ENCODE measurements around the gene SIM2. TPM values are rescaled to one million over a fixed set of nuclear protein-coding genes. Genes with fewer than 3 reads are reported as not detected.
"Not testable (repeated sequence)": the region's sequence is repeated elsewhere in the genome, so short reads cannot be mapped to it uniquely, and the experiment has no call there.

Gene SIM2
- total RNA-seq: 1 to 10 TPM in 3 of 4 donors, under 1 TPM in 1; 1.00 to 9.3 (median 4.1) TPM

- Histone ChIP-seq H3K4me3 (peak within 1 kb of the TSS; percentile 57 to 65 (median 60)), H3K9me3 (no peaks in the 10 kb centered on the region), H3K4me1 (peaks cover 17 to 29% of the 10 kb centered on the region in 2 donors), H3K27me3 (peaks cover 34 to 98% (median 96%) of the 10 kb centered on the region in 3 donors), H3K36me3 (no peaks in the 10 kb centered on the region), H3K27ac (peak within 1 kb of the TSS in 3 of 4 donors; percentile 72 to 82 (median 76))
- in situ Hi-C loops (cut with MboI; ENCODE audit: low sequenced_read_pairs in 4 of 4) (no loop called here), intact Hi-C loops (cut with DNase I; ENCODE audit: low total_unique reads) (no loop called here)
- peak; percentile 62 to 80 for TF ChIP-seq POLR2A (IDR thresholded peaks at IDR 0.05)
- no peak for TF ChIP-seq CTCF (IDR thresholded peaks at IDR 0.05 in 4 of 5, conservative IDR thresholded peaks at IDR 0.05 in 1 of 5)
- peak in 1 of 2 donors; percentile 35 for DNase-seq
- ATAC-seq: peak; percentile 43 to 50
Observed at GRCh38 chr21:36698981-36699545, at the start of gene SIM2. SIM2 (plus strand) TSS chr21:36699115; CDS start chr21:36699747, 632 bp downstream.

GRCh38 chr21:36654324-36654723 is 44.6 kb upstream of the SIM2 start:
- ATAC-seq (no peak), DNase-seq (no peak)
- Histone ChIP-seq H3K4me3 (no peak overlapping the region), H3K4me1 (no peaks in the 10 kb centered on the region), H3K36me3 (no peaks in the 10 kb centered on the region), H3K27me3 (peaks cover 0 to 10% (median 6%) of the 10 kb centered on the region in 3 donors), H3K27ac (no peak overlapping the region), H3K9me3 (no peaks in the 10 kb centered on the region)
- in situ Hi-C loops (cut with MboI; ENCODE audit: low sequenced_read_pairs in 4 of 4) (no loop called here), intact Hi-C loops (cut with DNase I; ENCODE audit: low total_unique reads) (no loop called here)
- TF ChIP-seq CTCF (IDR thresholded peaks at IDR 0.05 in 4 of 5, conservative IDR thresholded peaks at IDR 0.05 in 1 of 5) (no peak), POLR2A (IDR thresholded peaks at IDR 0.05) (no peak)

GRCh38 chr21:36654796-36655325 is 44.1 kb upstream of the SIM2 start:
- ATAC-seq (no peak), DNase-seq (no peak)
- TF ChIP-seq POLR2A (IDR thresholded peaks at IDR 0.05) (no peak), CTCF (IDR thresholded peaks at IDR 0.05 in 4 of 5, conservative IDR thresholded peaks at IDR 0.05 in 1 of 5) (no peak)
- Histone ChIP-seq H3K9me3 (no peaks in the 10 kb centered on the region), H3K4me3 (no peak overlapping the region), H3K27me3 (peaks cover 0 to 6% (median 5%) of the 10 kb centered on the region in 3 donors), H3K4me1 (no peaks in the 10 kb centered on the region), H3K27ac (no peak overlapping the region), H3K36me3 (no peaks in the 10 kb centered on the region)
- in situ Hi-C loops (cut with MboI; ENCODE audit: low sequenced_read_pairs in 4 of 4) (no loop called here), intact Hi-C loops (cut with DNase I; ENCODE audit: low total_unique reads) (no loop called here)

- Histone ChIP-seq H3K27ac (no peak overlapping the region), H3K36me3 (no peaks in the 10 kb centered on the region), H3K9me3 (no peaks in the 10 kb centered on the region), H3K4me1 (no peaks in the 10 kb centered on the region), H3K4me3 (no peak overlapping the region), H3K27me3 (peaks cover 0 to 9% (median 0%) of the 10 kb centered on the region in 3 donors)
- TF ChIP-seq CTCF (IDR thresholded peaks at IDR 0.05 in 4 of 5, conservative IDR thresholded peaks at IDR 0.05 in 1 of 5): no peak
- TF ChIP-seq POLR2A (IDR thresholded peaks at IDR 0.05): no peak
- DNase-seq: no peak
- intact Hi-C loops (cut with DNase I; ENCODE audit: low total_unique reads) (no loop called here), in situ Hi-C loops (cut with MboI; ENCODE audit: low sequenced_read_pairs in 4 of 4) (no loop called here)
- no peak for ATAC-seq
Observed at GRCh38 chr21:36656138-36656537, 42.8 kb upstream of the SIM2 start.

GRCh38 chr21:36657290-36657689 is 41.6 kb upstream of the SIM2 start:
- not testable (repeated sequence) for H3K36me3 ChIP-seq

More at GRCh38 chr21:36657290-36657689, 41.6 kb upstream of the SIM2 start:
- H3K4me1 ChIP-seq; H3K4me3 ChIP-seq; in situ Hi-C loops (cut with MboI; ENCODE audit: low sequenced_read_pairs in 4 of 4); H3K9me3 ChIP-seq; H3K27ac ChIP-seq; ATAC-seq; DNase-seq; H3K27me3 ChIP-seq; intact Hi-C loops (cut with DNase I; ENCODE audit: low total_unique reads): not testable (repeated sequence)
